ENCODE results near the gene SIAH1. TPM values are rescaled to one million over a fixed set of nuclear protein-coding genes. Genes with fewer than 3 reads are reported as not detected.

SIAH1 gene
- total RNA-seq, 1 experiment from 2014 or later, result 29.9 TPM

DNA sequence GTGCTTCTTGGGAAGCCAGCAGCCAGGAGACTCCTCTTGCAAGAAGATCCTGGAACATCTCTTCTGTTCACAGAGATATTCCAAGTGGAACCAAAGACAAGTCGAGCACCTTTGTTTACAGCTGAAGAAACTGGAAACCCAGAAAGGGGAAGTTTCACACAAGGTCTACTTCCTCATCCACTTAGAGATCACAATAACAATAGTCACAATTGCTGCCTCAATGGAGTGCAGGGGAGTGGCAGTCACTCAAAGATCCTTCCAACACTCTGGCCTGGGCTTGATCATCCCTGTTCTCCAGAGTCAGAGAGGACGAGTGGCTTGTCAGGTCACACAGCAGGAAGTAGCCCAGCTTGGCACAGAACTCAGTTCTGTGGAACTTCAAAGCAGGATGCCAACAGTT is 46.9 kb upstream of the SIAH1 start (continued):
- no peak for TF ChIP-seq GABPB1 (CRISPR knock-in tag; IDR thresholded peaks at IDR 0.05)

GRCh38 chr16:48430890-48431289 is 45.7 kb upstream of the SIAH1 start:
- H3K36me3 Mint-ChIP-seq, result no peaks in the 10 kb centered on the region
- no peak overlapping the region for H3K27ac Mint-ChIP-seq
- H3K4me1 Mint-ChIP-seq, result peaks cover 19% of the 10 kb centered on the region
- ChIA-PET CTCF (interaction anchor here (1.4 kb wide), 1 partner anchor 96 kb away, joined by 5 read pairs; no protein-coding TSS in a partner anchor), POLR2A (no interaction called here)
- ATAC-seq, result no peak
- no peaks in the 10 kb centered on the region for H3K27me3 Mint-ChIP-seq (ENCODE audit: low read depth)
- no peak for DNase-seq (ENCODE audit: low spot score)
- TF ChIP-seq FOXP1 (CRISPR knock-in tag; IDR thresholded peaks at IDR 0.05; ENCODE audit: borderline replicate concordance) (no peak), CDX4 (CRISPR knock-in tag; IDR thresholded peaks at IDR 0.05; ENCODE audit: borderline replicate concordance) (no peak), JUN (CRISPR knock-in tag; IDR thresholded peaks at IDR 0.05) (no peak)
- TF ChIP-seq, protein P1, sequence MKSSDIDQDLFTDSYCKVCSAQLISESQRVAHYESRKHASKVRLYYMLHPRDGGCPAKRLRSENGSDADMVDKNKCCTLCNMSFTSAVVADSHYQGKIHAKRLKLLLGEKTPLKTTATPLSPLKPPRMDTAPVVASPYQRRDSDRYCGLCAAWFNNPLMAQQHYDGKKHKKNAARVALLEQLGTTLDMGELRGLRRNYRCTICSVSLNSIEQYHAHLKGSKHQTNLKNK (CRISPR knock-in tag; IDR thresholded peaks at IDR 0.05), result no peak
- TF ChIP-seq, protein P2, sequence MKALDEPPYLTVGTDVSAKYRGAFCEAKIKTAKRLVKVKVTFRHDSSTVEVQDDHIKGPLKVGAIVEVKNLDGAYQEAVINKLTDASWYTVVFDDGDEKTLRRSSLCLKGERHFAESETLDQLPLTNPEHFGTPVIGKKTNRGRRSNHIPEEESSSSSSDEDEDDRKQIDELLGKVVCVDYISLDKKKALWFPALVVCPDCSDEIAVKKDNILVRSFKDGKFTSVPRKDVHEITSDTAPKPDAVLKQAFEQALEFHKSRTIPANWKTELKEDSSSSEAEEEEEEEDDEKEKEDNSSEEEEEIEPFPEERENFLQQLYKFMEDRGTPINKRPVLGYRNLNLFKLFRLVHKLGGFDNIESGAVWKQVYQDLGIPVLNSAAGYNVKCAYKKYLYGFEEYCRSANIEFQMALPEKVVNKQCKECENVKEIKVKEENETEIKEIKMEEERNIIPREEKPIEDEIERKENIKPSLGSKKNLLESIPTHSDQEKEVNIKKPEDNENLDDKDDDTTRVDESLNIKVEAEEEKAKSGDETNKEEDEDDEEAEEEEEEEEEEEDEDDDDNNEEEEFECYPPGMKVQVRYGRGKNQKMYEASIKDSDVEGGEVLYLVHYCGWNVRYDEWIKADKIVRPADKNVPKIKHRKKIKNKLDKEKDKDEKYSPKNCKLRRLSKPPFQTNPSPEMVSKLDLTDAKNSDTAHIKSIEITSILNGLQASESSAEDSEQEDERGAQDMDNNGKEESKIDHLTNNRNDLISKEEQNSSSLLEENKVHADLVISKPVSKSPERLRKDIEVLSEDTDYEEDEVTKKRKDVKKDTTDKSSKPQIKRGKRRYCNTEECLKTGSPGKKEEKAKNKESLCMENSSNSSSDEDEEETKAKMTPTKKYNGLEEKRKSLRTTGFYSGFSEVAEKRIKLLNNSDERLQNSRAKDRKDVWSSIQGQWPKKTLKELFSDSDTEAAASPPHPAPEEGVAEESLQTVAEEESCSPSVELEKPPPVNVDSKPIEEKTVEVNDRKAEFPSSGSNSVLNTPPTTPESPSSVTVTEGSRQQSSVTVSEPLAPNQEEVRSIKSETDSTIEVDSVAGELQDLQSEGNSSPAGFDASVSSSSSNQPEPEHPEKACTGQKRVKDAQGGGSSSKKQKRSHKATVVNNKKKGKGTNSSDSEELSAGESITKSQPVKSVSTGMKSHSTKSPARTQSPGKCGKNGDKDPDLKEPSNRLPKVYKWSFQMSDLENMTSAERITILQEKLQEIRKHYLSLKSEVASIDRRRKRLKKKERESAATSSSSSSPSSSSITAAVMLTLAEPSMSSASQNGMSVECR (CRISPR knock-in tag; IDR thresholded peaks at IDR 0.05; ENCODE audit: borderline replicate concordance), result no peak
- no peak overlapping the region for H3K4me3 Mint-ChIP-seq
- H3K9me3 Mint-ChIP-seq, result peaks cover 4% of the 10 kb centered on the region; the same call in 1 of the 2 replicates

GRCh38 chr16:48426244-48427141 is 41.3 kb upstream of the SIAH1 start:
- ChIA-PET POLR2A (interaction anchor here (0.5 kb wide), 1 partner anchor 56 kb away, joined by 4 read pairs; no protein-coding TSS in a partner anchor), CTCF (no interaction called here)
- H3K9me3 Mint-ChIP-seq, result peaks cover 4% of the 10 kb centered on the region; the same call in 1 of the 2 replicates
- DNase-seq (ENCODE audit: low spot score), result no peak
- no peaks in the 10 kb centered on the region for H3K36me3 Mint-ChIP-seq
- H3K27ac Mint-ChIP-seq, result no peak overlapping the region
- no peak for TF ChIP-seq CREB1 (CRISPR knock-in tag; IDR thresholded peaks at IDR 0.05)
- no peak for TF ChIP-seq SMAD3 (CRISPR knock-in tag; IDR thresholded peaks at IDR 0.05; ENCODE audit: borderline replicate concordance)
- TF ChIP-seq JUN (CRISPR knock-in tag; IDR thresholded peaks at IDR 0.05), result no peak
- no peak for TF ChIP-seq OVOL2 (CRISPR knock-in tag; IDR thresholded peaks at IDR 0.05; ENCODE audit: borderline replicate concordance)
- no peak for TF ChIP-seq SP1 (CRISPR knock-in tag; conservative IDR thresholded peaks at IDR 0.05)
- no peak for TF ChIP-seq PRDM15 (CRISPR knock-in tag; IDR thresholded peaks at IDR 0.05)
- TF ChIP-seq, protein P2 (CRISPR knock-in tag; IDR thresholded peaks at IDR 0.05; ENCODE audit: borderline replicate concordance), result no peak
- no peaks in the 10 kb centered on the region; the same call in 1 of the 2 replicates for H3K4me1 Mint-ChIP-seq
- H3K4me3 Mint-ChIP-seq, result no peak overlapping the region
- no peaks in the 10 kb centered on the region for H3K27me3 Mint-ChIP-seq (ENCODE audit: low read depth)
- ATAC-seq, result no peak

Data from WTC11 (cell line).